PC-9 (cell line): Measurements from ENCODE around the gene TMEM132D. TPM values are rescaled to one million over a fixed set of nuclear protein-coding genes. Genes with fewer than 3 reads are reported as not detected.

Source experiments
- BruUV-seq: library from RNA; stranded (reverse); fragments of 400-500 nt; replicated peaks from 2 replicates; lab custom pipeline; 2021; lab: Mats Ljungman, UMichigan
- CTCF ChIA-PET: fragments of 300-600 bp; sonication (Branson Sonifier 250); formaldehyde crosslinking; loops from one replicate; lab custom pipeline; 2022; ENCODE audit warnings: antibody characterized with exemption; lab: Charles Lee
- POLR2A ChIA-PET: fragments of 300-600 bp; sonication (Branson Sonifier 250); formaldehyde crosslinking; loops from one replicate; lab custom pipeline; 2022; ENCODE audit warnings: antibody characterized with exemption; ENCODE audit not compliant: unreplicated experiment; lab: Charles Lee
- DNase-seq, 2 experiments: peaks; one replicate each; pipeline versions ENCODE4 v3.0.0 to v3.0.0-alpha.2; 2015 to 2022; ENCODE audit warnings: mixed read lengths in 1 of 2
- H2AFZ ChIP-seq: fragments of 200-600 bp; sonication (generic); 2 replicates; pipeline ENCODE4 v1.8.1; 2017; ENCODE audit warnings: antibody characterized with exemption
- H3F3A ChIP-seq: fragments of 200-600 bp; sonication (generic); 2 replicates; pipeline ENCODE4 v1.8.1; 2017; ENCODE audit warnings: antibody characterized with exemption, mild to moderate bottlenecking, low read depth; ENCODE audit not compliant: insufficient read depth
- H3K27ac ChIP-seq: fragments of 200-600 bp; sonication (generic); 2 replicates; pipeline ENCODE4 v1.6.1; 2016; ENCODE audit warnings: mixed run types
- H3K27me3 ChIP-seq: fragments of 200-600 bp; sonication (generic); 2 replicates; pipeline ENCODE4 v1.6.1; 2016; ENCODE audit warnings: low read depth, mixed run types; ENCODE audit not compliant: insufficient read depth
- H3K36me3 ChIP-seq: fragments of 200-600 bp; sonication (generic); 2 replicates; pipeline ENCODE4 v1.6.1; 2016; ENCODE audit warnings: low read depth, mixed run types
- H3K4me1 ChIP-seq: fragments of 200-600 bp; sonication (generic); replicated peaks from 2 replicates; pipeline ENCODE4 v1.6.1; 2016; ENCODE audit warnings: mixed run types; ENCODE audit not compliant: insufficient read depth
- H3K4me2 ChIP-seq: fragments of 200-600 bp; sonication (generic); 2 replicates; pipeline ENCODE4 v1.6.1; 2017; ENCODE audit warnings: mixed run types
- H3K4me3 ChIP-seq: fragments of 200-600 bp; sonication (generic); 2 replicates; pipeline ENCODE4 v1.6.1; 2016; ENCODE audit warnings: mixed run types
- H3K79me2 ChIP-seq: fragments of 200-600 bp; sonication (generic); 2 replicates; pipeline ENCODE4 v1.6.1; 2017; ENCODE audit warnings: low read depth, mixed run types
- H3K9me2 ChIP-seq: fragments of 200-600 bp; sonication (generic); 2 replicates; pipeline ENCODE4 v1.8.1; 2017; ENCODE audit warnings: mild to moderate bottlenecking; ENCODE audit not compliant: insufficient read depth
- H3K9me3 ChIP-seq: fragments of 200-600 bp; sonication (generic); 2 replicates; pipeline ENCODE4 v1.8.1; 2016; ENCODE audit warnings: low read depth; ENCODE audit not compliant: insufficient read depth
- H4K20me1 ChIP-seq: fragments of 200-600 bp; sonication (generic); 2 replicates; pipeline ENCODE4 v1.8.1; 2017; ENCODE audit not compliant: insufficient read depth
- EZH2 ChIP-seq: fragments of 200-600 bp; sonication (generic); IDR thresholded peaks from 2 replicates; pipeline ENCODE4 v1.8.0; 2017; ENCODE audit warnings: antibody characterized with exemption, low read depth
- intact Hi-C: fragments of 100-400 bp; cut with micrococcal nuclease; formaldehyde crosslinking; loops from one replicate; pipeline ENCODE4 v1.10.0; 2022; ENCODE audit not compliant: unreplicated experiment
- total RNA-seq: library from RNA; stranded (reverse); gene quantifications from 2 replicates; pipeline ENCODE4 v1.2.3, GENCODE V29; 2021
- TF ChIP-seq, protein P1 (sequence below): fragments of 200-600 bp; sonication (generic); conservative IDR thresholded peaks from 2 replicates; pipeline ENCODE4 v1.6.1; 2017; ENCODE audit warnings: mixed run types, antibody characterized with exemption, mild to moderate bottlenecking, moderate library complexity

The TMEM132D gene
- total RNA-seq, 1 experiment from 2014 or later, result not detected

DNA sequence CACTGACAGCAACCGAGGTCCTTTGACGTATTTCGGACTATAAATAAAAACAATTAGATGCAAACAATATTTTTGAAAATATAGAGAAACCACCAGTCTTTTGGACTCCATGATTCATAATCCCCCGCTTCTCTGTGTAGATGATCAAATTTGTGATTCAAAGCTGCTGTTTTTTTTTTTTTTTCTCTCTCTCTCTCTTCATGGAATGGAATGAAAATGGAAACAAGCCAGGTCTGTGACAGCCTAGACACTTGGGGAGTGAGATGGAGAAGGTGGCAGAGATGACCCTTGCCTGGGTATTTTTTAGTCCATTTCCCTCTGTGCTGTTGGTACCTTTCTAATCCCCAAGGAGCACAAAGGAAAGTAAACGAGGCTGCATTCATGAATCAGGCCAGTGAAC lies 802.0 kb downstream of the TMEM132D start:
- DNase-seq, result no peak

DNA sequence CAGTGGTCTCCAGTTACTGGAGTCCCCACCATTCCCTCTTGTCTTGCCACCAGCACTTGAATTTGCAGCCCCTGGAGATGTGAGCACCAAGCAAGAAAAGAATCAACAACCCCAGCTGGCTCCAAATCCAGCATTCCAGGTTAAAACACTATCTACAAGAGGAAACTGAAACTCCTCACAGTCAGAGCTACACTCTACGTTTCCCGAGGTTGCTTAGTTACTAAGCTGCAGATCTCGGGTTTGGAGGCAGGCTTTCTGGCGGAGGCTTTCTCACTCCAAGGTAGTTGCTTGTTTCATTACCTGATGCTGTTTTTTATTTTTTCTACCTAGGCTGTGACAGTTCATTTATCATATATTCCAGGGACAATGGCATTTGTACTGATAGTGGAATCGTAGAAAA lies 802.4 kb downstream of the TMEM132D start:
- Histone ChIP-seq H3K9me3 (no peaks in the 10 kb centered on the region), H3F3A (no peaks in the 10 kb centered on the region), H3K9me2 (no peaks in the 10 kb centered on the region), H2AFZ (no peak overlapping the region), H3K27ac (no peak overlapping the region), H3K79me2 (no peaks in the 10 kb centered on the region), H3K36me3 (no peaks in the 10 kb centered on the region), H3K4me3 (no peak overlapping the region), H4K20me1 (no peaks in the 10 kb centered on the region), H3K4me1 (no peaks in the 10 kb centered on the region), H3K27me3 (0 out of 2 replicates have a peak, but pooled peaks cover 5% of the 10 kb centered on the region), H3K4me2 (no peak overlapping the region)
- TF ChIP-seq, protein P1, sequence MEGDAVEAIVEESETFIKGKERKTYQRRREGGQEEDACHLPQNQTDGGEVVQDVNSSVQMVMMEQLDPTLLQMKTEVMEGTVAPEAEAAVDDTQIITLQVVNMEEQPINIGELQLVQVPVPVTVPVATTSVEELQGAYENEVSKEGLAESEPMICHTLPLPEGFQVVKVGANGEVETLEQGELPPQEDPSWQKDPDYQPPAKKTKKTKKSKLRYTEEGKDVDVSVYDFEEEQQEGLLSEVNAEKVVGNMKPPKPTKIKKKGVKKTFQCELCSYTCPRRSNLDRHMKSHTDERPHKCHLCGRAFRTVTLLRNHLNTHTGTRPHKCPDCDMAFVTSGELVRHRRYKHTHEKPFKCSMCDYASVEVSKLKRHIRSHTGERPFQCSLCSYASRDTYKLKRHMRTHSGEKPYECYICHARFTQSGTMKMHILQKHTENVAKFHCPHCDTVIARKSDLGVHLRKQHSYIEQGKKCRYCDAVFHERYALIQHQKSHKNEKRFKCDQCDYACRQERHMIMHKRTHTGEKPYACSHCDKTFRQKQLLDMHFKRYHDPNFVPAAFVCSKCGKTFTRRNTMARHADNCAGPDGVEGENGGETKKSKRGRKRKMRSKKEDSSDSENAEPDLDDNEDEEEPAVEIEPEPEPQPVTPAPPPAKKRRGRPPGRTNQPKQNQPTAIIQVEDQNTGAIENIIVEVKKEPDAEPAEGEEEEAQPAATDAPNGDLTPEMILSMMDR, result no peak
- no peak for TF ChIP-seq EZH2
- BruUV-seq, result no TSS peak
- ChIA-PET POLR2A (no interaction called here), CTCF (no interaction called here)
- DNase-seq, result no peak
- intact Hi-C loops, result no loop called here

More for the DNA sequence above, 802.0 kb downstream of the TMEM132D start:
- no peak overlapping the region for H3K27ac ChIP-seq
- H3K27me3 ChIP-seq, result 0 out of 2 replicates have a peak, but pooled peaks cover 5% of the 10 kb centered on the region
- no peaks in the 10 kb centered on the region for H3F3A ChIP-seq
- ChIA-PET CTCF (no interaction called here), POLR2A (no interaction called here)
- H3K79me2 ChIP-seq, result no peaks in the 10 kb centered on the region
- TF ChIP-seq EZH2, result no peak
- TF ChIP-seq, protein P1, result no peak
- H3K9me2 ChIP-seq, result no peaks in the 10 kb centered on the region
- H4K20me1 ChIP-seq, result no peaks in the 10 kb centered on the region
- no peak overlapping the region for H3K4me3 ChIP-seq
- H3K4me1 ChIP-seq, result no peaks in the 10 kb centered on the region
- no peaks in the 10 kb centered on the region for H3K36me3 ChIP-seq
- no peak overlapping the region for H2AFZ ChIP-seq
- no peaks in the 10 kb centered on the region for H3K9me3 ChIP-seq
- H3K4me2 ChIP-seq, result no peak overlapping the region
- no TSS peak for BruUV-seq
- intact Hi-C loops, result no loop called here

GRCh38 chr12:129097451-129097850 lies 806.4 kb downstream of the TMEM132D start:
- no peak for TF ChIP-seq EZH2
- ChIA-PET POLR2A (no interaction called here), CTCF (no interaction called here)
- H3K27ac ChIP-seq, result no peak overlapping the region
- no TSS peak for BruUV-seq
- H3K4me1 ChIP-seq, result no peaks in the 10 kb centered on the region
- intact Hi-C loops, result no loop called here
- no peaks in the 10 kb centered on the region for H3F3A ChIP-seq
- H3K9me2 ChIP-seq, result no peaks in the 10 kb centered on the region
- no peaks in the 10 kb centered on the region for H4K20me1 ChIP-seq
- DNase-seq, result no peak
- no peak overlapping the region for H3K4me3 ChIP-seq
- H3K27me3 ChIP-seq, result 0 out of 2 replicates have a peak, but pooled peaks cover 5% of the 10 kb centered on the region
- no peak overlapping the region for H2AFZ ChIP-seq
- no peaks in the 10 kb centered on the region for H3K36me3 ChIP-seq
- H3K79me2 ChIP-seq, result no peaks in the 10 kb centered on the region
- H3K9me3 ChIP-seq, result no peaks in the 10 kb centered on the region
- H3K4me2 ChIP-seq, result no peak overlapping the region

DNA sequence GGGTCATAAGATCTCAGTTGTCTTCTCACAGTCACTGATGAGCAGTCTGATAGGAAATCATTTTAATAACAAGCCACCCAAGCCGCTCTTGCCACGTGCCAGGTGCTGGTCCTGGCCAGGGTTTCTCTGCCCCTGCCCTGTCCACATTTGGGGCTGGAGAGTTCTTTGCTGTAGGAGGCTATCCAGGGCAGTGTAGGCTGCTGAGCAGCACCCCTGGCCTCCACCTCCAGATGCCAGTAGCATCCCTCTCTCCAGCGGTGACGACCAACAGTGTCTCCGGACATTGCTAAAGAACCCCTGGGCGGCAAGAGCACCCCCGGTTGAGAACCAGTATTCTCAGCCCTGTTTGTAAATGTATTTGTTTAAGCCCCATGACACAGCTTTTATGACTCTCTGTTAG lies 806.9 kb downstream of the TMEM132D start:
- no peak overlapping the region for H2AFZ ChIP-seq
- H3K4me3 ChIP-seq, result no peak overlapping the region
- no peak overlapping the region for H3K4me2 ChIP-seq
- CTCF ChIA-PET, result no interaction called here
- no peaks in the 10 kb centered on the region for H3K9me2 ChIP-seq
- intact Hi-C loops, result no loop called here
- no peak overlapping the region for H3K27ac ChIP-seq
- POLR2A ChIA-PET, result no interaction called here
- H3K4me1 ChIP-seq, result no peaks in the 10 kb centered on the region
- TF ChIP-seq EZH2, result no peak
- TF ChIP-seq, protein P1, result no peak
- H3K36me3 ChIP-seq, result no peaks in the 10 kb centered on the region
- H3K27me3 ChIP-seq, result 0 out of 2 replicates have a peak, but pooled peaks cover 5% of the 10 kb centered on the region
- H3K9me3 ChIP-seq, result no peaks in the 10 kb centered on the region
- H3F3A ChIP-seq, result no peaks in the 10 kb centered on the region
- BruUV-seq, result no TSS peak
- H3K79me2 ChIP-seq, result no peaks in the 10 kb centered on the region
- no peak for DNase-seq
- no peaks in the 10 kb centered on the region for H4K20me1 ChIP-seq
